Loucy (cell line): Measurements from ENCODE around the gene SERBP1.

ENCODE experiments used
- EZH2phosphoT487 ChIP-seq: fragments of 200-600 bp; IDR thresholded peaks from 2 replicates; pipeline ENCODE4 v1.6.1; 2018; ENCODE audit warnings: antibody characterized with exemption, mild to moderate bottlenecking, moderate library complexity, borderline replicate concordance
- TF ChIP-seq, protein P1 (sequence below): fragments of 200-600 bp; sonication (generic); conservative IDR thresholded peaks from 2 replicates; pipeline ENCODE4 v1.5.1; 2014; ENCODE audit warnings: mild to moderate bottlenecking, antibody characterized with exemption, low read length

- TF ChIP-seq, protein P1, sequence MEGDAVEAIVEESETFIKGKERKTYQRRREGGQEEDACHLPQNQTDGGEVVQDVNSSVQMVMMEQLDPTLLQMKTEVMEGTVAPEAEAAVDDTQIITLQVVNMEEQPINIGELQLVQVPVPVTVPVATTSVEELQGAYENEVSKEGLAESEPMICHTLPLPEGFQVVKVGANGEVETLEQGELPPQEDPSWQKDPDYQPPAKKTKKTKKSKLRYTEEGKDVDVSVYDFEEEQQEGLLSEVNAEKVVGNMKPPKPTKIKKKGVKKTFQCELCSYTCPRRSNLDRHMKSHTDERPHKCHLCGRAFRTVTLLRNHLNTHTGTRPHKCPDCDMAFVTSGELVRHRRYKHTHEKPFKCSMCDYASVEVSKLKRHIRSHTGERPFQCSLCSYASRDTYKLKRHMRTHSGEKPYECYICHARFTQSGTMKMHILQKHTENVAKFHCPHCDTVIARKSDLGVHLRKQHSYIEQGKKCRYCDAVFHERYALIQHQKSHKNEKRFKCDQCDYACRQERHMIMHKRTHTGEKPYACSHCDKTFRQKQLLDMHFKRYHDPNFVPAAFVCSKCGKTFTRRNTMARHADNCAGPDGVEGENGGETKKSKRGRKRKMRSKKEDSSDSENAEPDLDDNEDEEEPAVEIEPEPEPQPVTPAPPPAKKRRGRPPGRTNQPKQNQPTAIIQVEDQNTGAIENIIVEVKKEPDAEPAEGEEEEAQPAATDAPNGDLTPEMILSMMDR = no peak
- no peak for TF ChIP-seq EZH2phosphoT487
Measured at GRCh38 chr1:67432745-67433144, 2.5 kb upstream of the SERBP1 start.
